CD4-positive, alpha-beta T cell (primary cell): ENCODE results near the gene JAM2. TPM values are rescaled to one million over a fixed set of nuclear protein-coding genes. Genes with fewer than 3 reads are reported as not detected.

Experiments used
- ATAC-seq: fragments of 200-7000 bp; cut with Tn5 transposase; one replicate; pipeline ENCODE4 v1.10.0; 2022; ENCODE audit warnings: mild to moderate bottlenecking; ENCODE audit not compliant: poor library complexity
- CTCF ChIA-PET: fragments of 350-600 bp; sonication (Branson Sonifier 250); formaldehyde crosslinking; loops from one replicate; lab custom pipeline; 2021; ENCODE audit warnings: antibody characterized with exemption, inconsistent platforms; lab: Charles Lee
- POLR2A ChIA-PET: fragments of 350-600 bp; sonication (Branson Sonifier 250); formaldehyde crosslinking; loops from one replicate; lab custom pipeline; 2021; ENCODE audit warnings: antibody characterized with exemption, inconsistent platforms; lab: Charles Lee
- DNase-seq, 14 experiments: peaks; one replicate each; pipeline ENCODE4 v3.0.0-alpha.2; 2013 to 2020; ENCODE audit warnings: mixed read lengths in 2 of 14
- H3K27ac ChIP-seq, 2 donors: one replicate each; pipeline versions ENCODE4 v1.5.1 to v1.7.0; 2013; ENCODE audit warnings: low read length in 2 of 2, low read depth in 1 of 2, mild to moderate bottlenecking in 1 of 2
- H3K27me3 ChIP-seq, 2 experiments: 1 replicate in 1 of 2; 2 replicates in 1 of 2; pipeline versions ENCODE4 v1.6.1 to v1.7.0; 2013; ENCODE audit warnings: low read length in 2 of 2, control low read depth in 1 of 2, mild to moderate bottlenecking in 1 of 2, moderate library complexity in 1 of 2; ENCODE audit not compliant: insufficient read depth in 2 of 2, control insufficient read depth in 1 of 2
- H3K36me3 ChIP-seq: one replicate; pipeline ENCODE4 v1.6.1; 2013; ENCODE audit warnings: low read length, control low read depth; ENCODE audit not compliant: insufficient read depth
- H3K4me1 ChIP-seq: one replicate; pipeline ENCODE4 v1.6.1; 2013; ENCODE audit warnings: low read length, control low read depth; ENCODE audit not compliant: insufficient read depth
- H3K4me3 ChIP-seq: one replicate; pipeline ENCODE4 v1.5.1; 2013; ENCODE audit warnings: mild to moderate bottlenecking, low read length, moderate library complexity
- H3K9me3 ChIP-seq, 2 experiments: 1 replicate in 1 of 2; 2 replicates in 1 of 2; pipeline versions ENCODE4 v1.6.1 to v1.7.0; 2013; ENCODE audit warnings: low read length in 2 of 2, mild to moderate bottlenecking in 2 of 2, control low read depth in 1 of 2, moderate library complexity in 1 of 2; ENCODE audit not compliant: control insufficient read depth in 1 of 2, insufficient read depth in 1 of 2
- H3K27ac Mint-ChIP-seq: one replicate; pipeline ENCODE4 v1.8.0; 2020; ENCODE audit warnings: mixed read lengths
- H3K27me3 Mint-ChIP-seq: one replicate; pipeline ENCODE4 v1.8.0; 2021; ENCODE audit warnings: mixed read lengths
- H3K36me3 Mint-ChIP-seq: one replicate; pipeline ENCODE4 v1.8.0; 2021; ENCODE audit warnings: low read depth, mixed read lengths
- H3K4me1 Mint-ChIP-seq: one replicate; pipeline ENCODE4 v1.8.0; 2021; ENCODE audit warnings: low read depth, mixed read lengths
- H3K4me3 Mint-ChIP-seq: one replicate; pipeline ENCODE4 v1.8.0; 2020; ENCODE audit warnings: mild to moderate bottlenecking, mixed read lengths
- H3K9me3 Mint-ChIP-seq: one replicate; pipeline ENCODE4 v1.8.0; 2020; ENCODE audit warnings: mixed read lengths
- CTCF ChIP-seq: fragments of 200-600 bp; IDR thresholded peaks from one replicate; pipeline ENCODE4 v1.8.0; 2022; ENCODE audit warnings: antibody characterized with exemption, mild to moderate bottlenecking
- intact Hi-C, 2 experiments: fragments of 100-400 bp; cut with DNase I in 1 of 2; cut with micrococcal nuclease in 1 of 2; formaldehyde crosslinking; loops; one replicate each; pipeline versions ENCODE4 v1.15.1 to v1.9.0; 2023 to 2025; cut with DNase I, micrococcal nuclease
- total RNA-seq, 174 experiments: library from RNA in 2 of 174; stranded (reverse) in 2 of 174; gene quantifications; one replicate each; pipeline ENCODE4 v1.2.3 and lab custom pipeline; 2021 to 2026

The JAM2 gene
- total RNA-seq, 2 experiments from 2014 or later, result not detected

- H3K4me1 ChIP-seq, result no peaks in the 10 kb centered on the region
- H3K27me3 ChIP-seq, result no peaks in the 10 kb centered on the region
- no peak overlapping the region for H3K4me3 Mint-ChIP-seq
- H3K27ac ChIP-seq, result no peak overlapping the region
- no peak for DNase-seq
- H3K36me3 Mint-ChIP-seq, result peaks cover 96% of the 10 kb centered on the region
- no peaks in the 10 kb centered on the region for H3K27me3 Mint-ChIP-seq
- H3K27ac Mint-ChIP-seq, result no peak overlapping the region
- no peak for TF ChIP-seq CTCF
- no peak for ATAC-seq
- H3K9me3 ChIP-seq, result no peaks in the 10 kb centered on the region
- H3K4me3 ChIP-seq, result no peak overlapping the region
- CTCF ChIA-PET, result no interaction called here
- H3K4me1 Mint-ChIP-seq, result peaks cover 17% of the 10 kb centered on the region
- no peaks in the 10 kb centered on the region for H3K9me3 Mint-ChIP-seq
- POLR2A ChIA-PET, result no interaction called here
- intact Hi-C loops, result no loop called here
- H3K36me3 ChIP-seq, result peaks cover 86% of the 10 kb centered on the region
Measured at GRCh38 chr21:25759573-25759972, 120.5 kb downstream of the JAM2 start.

- no peak overlapping the region for H3K4me3 ChIP-seq
- peaks cover 85% of the 10 kb centered on the region for H3K36me3 ChIP-seq
- peaks cover 16% of the 10 kb centered on the region for H3K4me1 Mint-ChIP-seq
- peaks cover 96% of the 10 kb centered on the region for H3K36me3 Mint-ChIP-seq
- ATAC-seq (no peak), DNase-seq (no peak)
- no peaks in the 10 kb centered on the region for H3K9me3 Mint-ChIP-seq
- intact Hi-C loops, result no loop called here
- H3K4me1 ChIP-seq, result no peaks in the 10 kb centered on the region
- ChIA-PET POLR2A (no interaction called here), CTCF (no interaction called here)
- H3K27ac Mint-ChIP-seq, result no peak overlapping the region
- no peaks in the 10 kb centered on the region for H3K9me3 ChIP-seq
- TF ChIP-seq CTCF, result no peak
- no peak overlapping the region for H3K27ac ChIP-seq
- no peaks in the 10 kb centered on the region for H3K27me3 ChIP-seq
- no peaks in the 10 kb centered on the region for H3K27me3 Mint-ChIP-seq
- no peak overlapping the region for H3K4me3 Mint-ChIP-seq
Measured at GRCh38 chr21:25760061-25760460, 121.0 kb downstream of the JAM2 start.

GRCh38 chr21:25760677-25761076, 121.6 kb downstream of the JAM2 start:
- Histone ChIP-seq H3K9me3 (no peaks in the 10 kb centered on the region), H3K27me3 (no peaks in the 10 kb centered on the region), H3K4me1 (no peaks in the 10 kb centered on the region), H3K36me3 (peaks cover 86% of the 10 kb centered on the region), H3K27ac (no peak overlapping the region), H3K4me3 (no peak overlapping the region)
- Mint-ChIP-seq H3K9me3 (no peaks in the 10 kb centered on the region), H3K27me3 (no peaks in the 10 kb centered on the region), H3K4me3 (no peak overlapping the region), H3K36me3 (peaks cover 96% of the 10 kb centered on the region), H3K4me1 (peaks cover 10% of the 10 kb centered on the region), H3K27ac (no peak overlapping the region)
- no peak for TF ChIP-seq CTCF
- intact Hi-C loops, result no loop called here
- no peak for ATAC-seq
- no peak for DNase-seq
- ChIA-PET CTCF (no interaction called here), POLR2A (no interaction called here)
